WTC11 (cell line): ENCODE results near the gene ARSB. TPM values are rescaled to one million over a fixed set of nuclear protein-coding genes. Genes with fewer than 3 reads are reported as not detected.

ENCODE experiments used
- ATAC-seq: fragments of 200-7000 bp; cut with Tn5 transposase; 2 replicates; pipeline ENCODE4 v1.10.0; 2021; ENCODE audit warnings: mild to moderate bottlenecking, moderate library complexity
- CTCF ChIA-PET: fragments of 300-600 bp; sonication (Branson Sonifier 250); formaldehyde crosslinking; loops from one replicate; lab custom pipeline; 2021; ENCODE audit warnings: antibody characterized with exemption; lab: Charles Lee
- POLR2A ChIA-PET: fragments of 350-600 bp; sonication (Branson Sonifier 250); formaldehyde crosslinking; loops from one replicate; lab custom pipeline; 2021; ENCODE audit warnings: antibody characterized with exemption; lab: Charles Lee
- DNase-seq: peaks from one replicate; pipeline ENCODE4 v3.0.0; 2021; ENCODE audit warnings: low spot score
- H3K27ac Mint-ChIP-seq: 2 replicates; pipeline ENCODE4 v1.8.0; 2021; ENCODE audit warnings: mixed read lengths
- H3K27me3 Mint-ChIP-seq: 2 replicates; pipeline ENCODE4 v1.8.0; 2021; ENCODE audit warnings: low read depth, mild to moderate bottlenecking, moderate library complexity, mixed read lengths
- H3K36me3 Mint-ChIP-seq: 2 replicates; pipeline ENCODE4 v1.8.0; 2021; ENCODE audit warnings: mixed read lengths
- H3K4me1 Mint-ChIP-seq: 2 replicates; pipeline ENCODE4 v1.8.0; 2022; ENCODE audit warnings: mixed read lengths
- H3K4me3 Mint-ChIP-seq: 2 replicates; pipeline ENCODE4 v1.8.0; 2021; ENCODE audit warnings: mild to moderate bottlenecking, moderate library complexity, mixed read lengths
- H3K9me3 Mint-ChIP-seq: 2 replicates; pipeline ENCODE4 v1.8.0; 2021; ENCODE audit warnings: mixed read lengths
- FOXJ3 ChIP-seq: sonication (generic); formaldehyde crosslinking; IDR thresholded peaks from 2 replicates; pipeline ENCODE4 v1.9.0; 2021; ENCODE audit warnings: missing genetic modification reagents, mild to moderate bottlenecking, borderline replicate concordance
- HMGA2 ChIP-seq: fragments of 250-450 bp; sonication (Bioruptor Pico); IDR thresholded peaks from 2 replicates; pipeline ENCODE4 v1.4.0; 2021; ENCODE audit warnings: mild to moderate bottlenecking, moderate library complexity
- JAZF1 ChIP-seq: fragments of 250-450 bp; sonication (Bioruptor Pico); IDR thresholded peaks from 2 replicates; pipeline ENCODE4 v1.9.0; 2021; ENCODE audit warnings: moderate library complexity, mild to moderate bottlenecking, inconsistent platforms
- NFYB ChIP-seq: sonication (generic); formaldehyde crosslinking; conservative IDR thresholded peaks from 2 replicates; pipeline ENCODE4 v1.8.0; 2022; ENCODE audit warnings: low read depth, missing genetic modification reagents
- NR3C1 ChIP-seq: sonication (generic); formaldehyde crosslinking; conservative IDR thresholded peaks from 2 replicates; pipeline ENCODE4 v1.8.1; 2023; ENCODE audit warnings: low read depth, mild to moderate bottlenecking, missing genetic modification reagents
- SP1 ChIP-seq: sonication (generic); formaldehyde crosslinking; conservative IDR thresholded peaks from 2 replicates; pipeline ENCODE4 v1.8.1; 2022; ENCODE audit warnings: missing genetic modification reagents
- total RNA-seq: library from RNA; stranded (reverse); gene quantifications from 3 replicates; pipeline ENCODE4 v1.2.3, GENCODE V29; 2021
- TF ChIP-seq, protein P1 (sequence below): sonication (generic); formaldehyde crosslinking; IDR thresholded peaks from 2 replicates; pipeline ENCODE4 v1.8.0; 2022; ENCODE audit warnings: mild to moderate bottlenecking, missing genetic modification reagents
- TF ChIP-seq, protein P2 (sequence below): sonication (generic); formaldehyde crosslinking; IDR thresholded peaks from 2 replicates; pipeline ENCODE4 v1.8.1; 2022; ENCODE audit warnings: mild to moderate bottlenecking, missing genetic modification reagents, moderate library complexity, borderline replicate concordance
- TF ChIP-seq, protein P3 (sequence below): sonication (generic); formaldehyde crosslinking; IDR thresholded peaks from 2 replicates; pipeline ENCODE4 v1.8.1; 2023; ENCODE audit warnings: mild to moderate bottlenecking, missing genetic modification reagents
- TF ChIP-seq, protein P4 (sequence below): fragments of 250-450 bp; sonication (Bioruptor Pico); conservative IDR thresholded peaks from 2 replicates; pipeline ENCODE4 v1.9.0; 2021; ENCODE audit warnings: mild to moderate bottlenecking
- TF ChIP-seq, protein P5 (sequence below): sonication (generic); formaldehyde crosslinking; IDR thresholded peaks from 2 replicates; pipeline ENCODE4 v1.8.1; 2022; ENCODE audit warnings: low read depth, missing genetic modification reagents, borderline replicate concordance
- TF ChIP-seq, protein P6 (sequence below): sonication (generic); formaldehyde crosslinking; IDR thresholded peaks from 2 replicates; pipeline ENCODE4 v1.8.1; 2023; ENCODE audit warnings: mild to moderate bottlenecking, missing genetic modification reagents, moderate library complexity
- TF ChIP-seq, protein P7 (sequence below): fragments of 250-450 bp; sonication (Bioruptor Pico); IDR thresholded peaks from 2 replicates; pipeline ENCODE4 v1.8.0; 2021; ENCODE audit warnings: mild to moderate bottlenecking
- TF ChIP-seq, protein P8 (sequence below): fragments of 250-450 bp; sonication (Bioruptor Pico); IDR thresholded peaks from 2 replicates; pipeline ENCODE4 v1.9.0; 2021; ENCODE audit warnings: moderate library complexity, mild to moderate bottlenecking, inconsistent platforms, borderline replicate concordance

Gene ARSB
- total RNA-seq, 1 experiment from 2014 or later: 9.7 TPM

DNA sequence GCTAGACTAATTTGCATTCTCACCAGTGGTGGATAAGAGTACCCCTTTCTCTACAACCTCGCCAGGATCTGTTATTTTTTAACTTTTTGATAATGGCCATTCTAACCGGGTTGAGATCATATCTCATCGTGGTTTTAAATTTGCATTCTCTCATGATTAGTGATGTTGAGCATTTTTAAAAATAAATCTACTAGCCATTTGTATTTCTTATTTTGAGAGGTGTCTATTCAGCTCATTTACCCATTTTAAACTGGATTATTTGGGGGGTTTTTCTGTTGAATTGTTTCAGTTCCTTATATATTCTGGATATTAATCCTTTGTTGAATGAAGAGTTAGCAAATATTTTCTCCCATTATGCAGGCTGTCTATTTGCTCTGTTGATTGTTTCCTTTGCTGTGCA lies 139.6 kb downstream of the ARSB start:
- H3K4me3 Mint-ChIP-seq: no peak overlapping the region
- H3K9me3 Mint-ChIP-seq: peaks cover 18% of the 10 kb centered on the region
- CTCF ChIA-PET: no interaction called here
- DNase-seq (no peak), ATAC-seq (no peak)
- 0 out of 2 replicates have a peak, but pooled peaks cover 6% of the 10 kb centered on the region for H3K36me3 Mint-ChIP-seq
- TF ChIP-seq NFYB (CRISPR knock-in tag) (no peak), NR3C1 (no peak), JAZF1 (CRISPR knock-in tag) (no peak)
- TF ChIP-seq, protein P1, sequence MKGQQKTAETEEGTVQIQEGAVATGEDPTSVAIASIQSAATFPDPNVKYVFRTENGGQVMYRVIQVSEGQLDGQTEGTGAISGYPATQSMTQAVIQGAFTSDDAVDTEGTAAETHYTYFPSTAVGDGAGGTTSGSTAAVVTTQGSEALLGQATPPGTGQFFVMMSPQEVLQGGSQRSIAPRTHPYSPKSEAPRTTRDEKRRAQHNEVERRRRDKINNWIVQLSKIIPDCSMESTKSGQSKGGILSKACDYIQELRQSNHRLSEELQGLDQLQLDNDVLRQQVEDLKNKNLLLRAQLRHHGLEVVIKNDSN (CRISPR knock-in tag): no peak
- POLR2A ChIA-PET: no interaction called here
- no peak overlapping the region for H3K27ac Mint-ChIP-seq
- H3K27me3 Mint-ChIP-seq: no peaks in the 10 kb centered on the region; the same call in 1 of the 2 replicates
- H3K4me1 Mint-ChIP-seq: no peaks in the 10 kb centered on the region

DNA sequence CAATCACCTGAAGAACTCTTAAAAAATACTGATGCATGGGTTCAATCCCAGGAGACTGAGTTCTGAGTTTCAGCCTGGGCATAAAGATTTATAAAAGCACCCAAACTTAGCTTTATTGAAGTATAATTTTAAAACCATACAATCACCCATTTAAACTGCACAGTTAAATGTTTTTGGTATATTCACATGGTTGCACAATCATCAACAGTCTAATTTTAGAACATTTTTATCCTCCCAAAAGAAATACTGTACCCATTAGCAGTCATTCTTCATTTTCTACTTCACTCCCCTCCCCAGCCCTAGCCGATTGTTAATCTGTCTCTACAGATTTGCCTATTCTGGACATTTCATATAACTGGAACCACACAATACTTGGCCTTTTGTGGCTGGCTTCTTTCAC lies 141.7 kb downstream of the ARSB start:
- POLR2A ChIA-PET: no interaction called here
- TF ChIP-seq, protein P2, sequence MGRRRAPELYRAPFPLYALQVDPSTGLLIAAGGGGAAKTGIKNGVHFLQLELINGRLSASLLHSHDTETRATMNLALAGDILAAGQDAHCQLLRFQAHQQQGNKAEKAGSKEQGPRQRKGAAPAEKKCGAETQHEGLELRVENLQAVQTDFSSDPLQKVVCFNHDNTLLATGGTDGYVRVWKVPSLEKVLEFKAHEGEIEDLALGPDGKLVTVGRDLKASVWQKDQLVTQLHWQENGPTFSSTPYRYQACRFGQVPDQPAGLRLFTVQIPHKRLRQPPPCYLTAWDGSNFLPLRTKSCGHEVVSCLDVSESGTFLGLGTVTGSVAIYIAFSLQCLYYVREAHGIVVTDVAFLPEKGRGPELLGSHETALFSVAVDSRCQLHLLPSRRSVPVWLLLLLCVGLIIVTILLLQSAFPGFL (CRISPR knock-in tag): no peak
- TF ChIP-seq, protein P3, sequence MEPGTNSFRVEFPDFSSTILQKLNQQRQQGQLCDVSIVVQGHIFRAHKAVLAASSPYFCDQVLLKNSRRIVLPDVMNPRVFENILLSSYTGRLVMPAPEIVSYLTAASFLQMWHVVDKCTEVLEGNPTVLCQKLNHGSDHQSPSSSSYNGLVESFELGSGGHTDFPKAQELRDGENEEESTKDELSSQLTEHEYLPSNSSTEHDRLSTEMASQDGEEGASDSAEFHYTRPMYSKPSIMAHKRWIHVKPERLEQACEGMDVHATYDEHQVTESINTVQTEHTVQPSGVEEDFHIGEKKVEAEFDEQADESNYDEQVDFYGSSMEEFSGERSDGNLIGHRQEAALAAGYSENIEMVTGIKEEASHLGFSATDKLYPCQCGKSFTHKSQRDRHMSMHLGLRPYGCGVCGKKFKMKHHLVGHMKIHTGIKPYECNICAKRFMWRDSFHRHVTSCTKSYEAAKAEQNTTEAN (CRISPR knock-in tag): no peak
- TF ChIP-seq, protein P4, sequence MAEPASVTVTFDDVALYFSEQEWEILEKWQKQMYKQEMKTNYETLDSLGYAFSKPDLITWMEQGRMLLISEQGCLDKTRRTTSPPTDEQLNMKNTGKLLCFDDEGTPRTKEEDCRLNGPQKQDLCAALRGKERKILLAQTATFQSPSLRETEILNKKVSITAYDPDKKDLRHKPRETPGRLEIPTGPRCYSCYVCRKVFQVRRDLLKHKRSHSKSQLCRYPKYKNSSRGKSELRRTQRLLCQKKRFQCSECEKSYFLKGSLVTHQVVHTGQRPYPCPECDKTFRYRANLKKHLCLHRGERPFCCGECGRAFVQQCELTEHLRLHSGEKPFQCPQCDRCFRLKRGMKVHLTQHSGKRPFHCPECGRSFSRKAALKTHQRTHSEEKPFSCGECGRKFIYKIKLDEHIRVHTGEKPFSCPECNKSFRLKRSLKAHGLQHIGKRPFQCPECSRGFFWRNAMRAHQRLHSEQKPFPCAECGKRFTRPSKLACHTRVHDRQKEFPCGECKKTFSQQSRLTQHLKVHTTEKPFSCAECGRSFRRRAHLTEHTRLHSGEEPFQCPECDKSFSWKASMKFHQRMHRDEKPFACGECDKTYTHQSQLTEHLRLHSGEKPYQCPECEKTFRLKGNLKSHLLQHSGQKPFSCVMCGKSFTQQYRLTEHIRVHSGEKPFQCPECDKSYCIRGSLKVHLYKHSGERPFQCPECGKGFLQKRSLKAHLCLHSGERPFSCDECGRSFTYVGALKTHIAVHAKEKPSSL (CRISPR knock-in tag): no peak
- TF ChIP-seq, protein P5, sequence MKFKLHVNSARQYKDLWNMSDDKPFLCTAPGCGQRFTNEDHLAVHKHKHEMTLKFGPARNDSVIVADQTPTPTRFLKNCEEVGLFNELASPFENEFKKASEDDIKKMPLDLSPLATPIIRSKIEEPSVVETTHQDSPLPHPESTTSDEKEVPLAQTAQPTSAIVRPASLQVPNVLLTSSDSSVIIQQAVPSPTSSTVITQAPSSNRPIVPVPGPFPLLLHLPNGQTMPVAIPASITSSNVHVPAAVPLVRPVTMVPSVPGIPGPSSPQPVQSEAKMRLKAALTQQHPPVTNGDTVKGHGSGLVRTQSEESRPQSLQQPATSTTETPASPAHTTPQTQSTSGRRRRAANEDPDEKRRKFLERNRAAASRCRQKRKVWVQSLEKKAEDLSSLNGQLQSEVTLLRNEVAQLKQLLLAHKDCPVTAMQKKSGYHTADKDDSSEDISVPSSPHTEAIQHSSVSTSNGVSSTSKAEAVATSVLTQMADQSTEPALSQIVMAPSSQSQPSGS (CRISPR knock-in tag): no peak
- TF ChIP-seq, protein P6, sequence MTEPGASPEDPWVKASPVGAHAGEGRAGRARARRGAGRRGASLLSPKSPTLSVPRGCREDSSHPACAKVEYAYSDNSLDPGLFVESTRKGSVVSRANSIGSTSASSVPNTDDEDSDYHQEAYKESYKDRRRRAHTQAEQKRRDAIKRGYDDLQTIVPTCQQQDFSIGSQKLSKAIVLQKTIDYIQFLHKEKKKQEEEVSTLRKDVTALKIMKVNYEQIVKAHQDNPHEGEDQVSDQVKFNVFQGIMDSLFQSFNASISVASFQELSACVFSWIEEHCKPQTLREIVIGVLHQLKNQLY (CRISPR knock-in tag): no peak
- TF ChIP-seq SP1 (CRISPR knock-in tag) (no peak), FOXJ3 (CRISPR knock-in tag) (no peak)
- TF ChIP-seq, protein P7, sequence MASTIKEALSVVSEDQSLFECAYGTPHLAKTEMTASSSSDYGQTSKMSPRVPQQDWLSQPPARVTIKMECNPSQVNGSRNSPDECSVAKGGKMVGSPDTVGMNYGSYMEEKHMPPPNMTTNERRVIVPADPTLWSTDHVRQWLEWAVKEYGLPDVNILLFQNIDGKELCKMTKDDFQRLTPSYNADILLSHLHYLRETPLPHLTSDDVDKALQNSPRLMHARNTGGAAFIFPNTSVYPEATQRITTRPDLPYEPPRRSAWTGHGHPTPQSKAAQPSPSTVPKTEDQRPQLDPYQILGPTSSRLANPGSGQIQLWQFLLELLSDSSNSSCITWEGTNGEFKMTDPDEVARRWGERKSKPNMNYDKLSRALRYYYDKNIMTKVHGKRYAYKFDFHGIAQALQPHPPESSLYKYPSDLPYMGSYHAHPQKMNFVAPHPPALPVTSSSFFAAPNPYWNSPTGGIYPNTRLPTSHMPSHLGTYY (CRISPR knock-in tag): no peak
- TF ChIP-seq, all 79 proteins: peak for 0
- DNase-seq (no peak), ATAC-seq (no peak)
- Mint-ChIP-seq H3K27me3 (no peaks in the 10 kb centered on the region; the same call in 1 of the 2 replicates), H3K36me3 (0 out of 2 replicates have a peak, but pooled peaks cover 5% of the 10 kb centered on the region), H3K4me3 (no peak overlapping the region), H3K9me3 (peaks cover 12% of the 10 kb centered on the region), H3K4me1 (no peaks in the 10 kb centered on the region), H3K27ac (no peak overlapping the region)
- CTCF ChIA-PET: no interaction called here

DNA sequence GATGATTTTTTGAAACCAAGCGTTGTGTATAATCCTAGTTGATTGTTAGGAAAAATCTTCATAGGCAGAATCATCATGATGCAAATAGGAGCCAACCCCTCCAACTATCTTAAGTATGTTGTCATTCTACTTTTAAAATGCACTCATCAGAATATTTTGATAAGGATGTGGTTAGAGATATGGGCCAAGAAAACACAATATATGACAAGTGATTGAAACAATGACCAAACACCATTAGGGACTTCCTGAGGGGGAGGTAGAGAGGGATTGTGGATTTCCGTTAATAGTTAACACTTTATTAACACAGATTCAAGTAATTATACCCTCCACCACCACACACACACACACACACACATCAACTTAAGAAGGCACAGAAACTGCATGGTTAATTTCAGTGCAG lies 143.3 kb downstream of the ARSB start:
- Mint-ChIP-seq H3K4me3 (no peak overlapping the region), H3K36me3 (no peaks in the 10 kb centered on the region), H3K27me3 (no peaks in the 10 kb centered on the region), H3K9me3 (peaks cover 5% of the 10 kb centered on the region), H3K4me1 (peaks cover under 1% of the 10 kb centered on the region; the same call in 1 of the 2 replicates), H3K27ac (peak overlapping the region; percentile 20; the same call in 1 of the 2 replicates)
- ChIA-PET POLR2A (no interaction called here), CTCF (no interaction called here)
- no peak for ATAC-seq
- TF ChIP-seq, protein P8, sequence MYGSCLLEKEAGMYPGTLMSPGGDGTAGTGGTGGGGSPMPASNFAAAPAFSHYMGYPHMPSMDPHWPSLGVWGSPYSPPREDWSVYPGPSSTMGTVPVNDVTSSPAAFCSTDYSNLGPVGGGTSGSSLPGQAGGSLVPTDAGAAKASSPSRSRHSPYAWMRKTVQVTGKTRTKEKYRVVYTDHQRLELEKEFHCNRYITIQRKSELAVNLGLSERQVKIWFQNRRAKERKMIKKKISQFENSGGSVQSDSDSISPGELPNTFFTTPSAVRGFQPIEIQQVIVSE (CRISPR knock-in tag): no peak
- TF ChIP-seq HMGA2: no peak
- no peak for DNase-seq
